SJCRH30 (cell line): ENCODE data around the gene AACS. TPM values are rescaled to one million over a fixed set of nuclear protein-coding genes. Genes with fewer than 3 reads are reported as not detected.
A peak's percentile ranks its signal among the peaks of the same experiment; 100 is the strongest.
"Not testable (repeated sequence)": the region's sequence is repeated elsewhere in the genome, so short reads cannot be mapped to it uniquely, and the experiment has no call there.

ENCODE experiments used
- DNase-seq, 2 experiments: peaks; one replicate each; pipeline ENCODE4 v3.0.0-alpha.2; 2015 to 2020
- H3K27ac ChIP-seq: fragments of 250-450 bp; sonication (Bioruptor Pico); 2 replicates; pipeline ENCODE4 v1.5.1; 2020; ENCODE audit warnings: mild to moderate bottlenecking, moderate library complexity
- H3K27me3 ChIP-seq: fragments of 250-450 bp; sonication (Bioruptor Pico); 2 replicates; pipeline ENCODE4 v1.5.1; 2020; ENCODE audit warnings: mild to moderate bottlenecking, moderate library complexity
- H3K36me3 ChIP-seq: fragments of 250-450 bp; sonication (Bioruptor Pico); 2 replicates; pipeline ENCODE4 v1.5.1; 2020; ENCODE audit warnings: mild to moderate bottlenecking, moderate library complexity
- H3K4me1 ChIP-seq: fragments of 250-450 bp; sonication (Bioruptor Pico); 2 replicates; pipeline ENCODE4 v1.5.1; 2020; ENCODE audit warnings: mild to moderate bottlenecking, moderate library complexity
- H3K4me3 ChIP-seq: fragments of 250-450 bp; sonication (Bioruptor Pico); 2 replicates; pipeline ENCODE4 v1.5.1; 2020; ENCODE audit warnings: mild to moderate bottlenecking, moderate library complexity
- H3K9me3 ChIP-seq: fragments of 250-450 bp; sonication (Bioruptor Pico); replicated peaks from 2 replicates; pipeline ENCODE4 v1.5.1; 2020; ENCODE audit warnings: mild to moderate bottlenecking, moderate library complexity
- total RNA-seq: library from RNA; depleted of rRNA; stranded (reverse); fragments of >200 nt; shearing (Covaris generic); gene quantifications from 2 replicates; pipeline ENCODE4 v1.2.3, GENCODE V29; 2014

AACS gene
- total RNA-seq, 1 experiment from 2014 or later = 31.9 TPM

DNA sequence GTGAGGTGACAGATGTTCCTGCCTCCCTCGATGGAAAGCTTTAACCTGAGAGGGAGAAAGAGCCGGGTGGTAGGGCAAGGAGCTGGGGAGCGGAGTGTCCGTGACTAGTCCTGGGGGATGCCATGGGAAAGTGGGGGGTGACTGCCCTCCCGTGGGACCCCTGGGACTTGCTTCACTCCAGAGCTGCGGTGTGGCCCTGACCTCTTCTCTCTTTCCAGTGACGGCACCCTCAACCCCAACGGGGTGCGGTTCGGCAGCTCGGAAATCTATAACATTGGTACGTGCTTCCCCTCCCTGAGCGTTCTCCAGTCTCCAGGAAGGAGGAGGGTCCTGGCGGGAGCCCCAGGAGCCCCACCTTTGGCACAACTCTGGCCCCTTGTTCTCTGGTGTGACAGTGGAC lies 69.3 kb downstream of the AACS start:
- H3K4me1 ChIP-seq = no peaks in the 10 kb centered on the region
- no peak overlapping the region for H3K27ac ChIP-seq
- H3K4me3 ChIP-seq = no peak overlapping the region
- no peaks in the 10 kb centered on the region; the same call in none of the 2 replicates for H3K36me3 ChIP-seq
- no peaks in the 10 kb centered on the region for H3K27me3 ChIP-seq
- no peaks in the 10 kb centered on the region for H3K9me3 ChIP-seq
- no peak for DNase-seq

GRCh38 chr12:125135906-125136305 lies 70.7 kb downstream of the AACS start:
- Histone ChIP-seq H3K9me3 (no peaks in the 10 kb centered on the region), H3K36me3 (no peaks in the 10 kb centered on the region; the same call in none of the 2 replicates), H3K4me3 (no peak overlapping the region), H3K27ac (no peak overlapping the region), H3K27me3 (no peaks in the 10 kb centered on the region), H3K4me1 (no peaks in the 10 kb centered on the region)
- DNase-seq = no peak

GRCh38 chr12:125136702-125137101 lies 71.5 kb downstream of the AACS start:
- no peaks in the 10 kb centered on the region for H3K4me1 ChIP-seq
- no peaks in the 10 kb centered on the region; the same call in none of the 2 replicates for H3K36me3 ChIP-seq
- no peak overlapping the region for H3K27ac ChIP-seq
- no peak for DNase-seq
- no peaks in the 10 kb centered on the region for H3K27me3 ChIP-seq
- no peak overlapping the region for H3K4me3 ChIP-seq
- no peaks in the 10 kb centered on the region for H3K9me3 ChIP-seq

DNA sequence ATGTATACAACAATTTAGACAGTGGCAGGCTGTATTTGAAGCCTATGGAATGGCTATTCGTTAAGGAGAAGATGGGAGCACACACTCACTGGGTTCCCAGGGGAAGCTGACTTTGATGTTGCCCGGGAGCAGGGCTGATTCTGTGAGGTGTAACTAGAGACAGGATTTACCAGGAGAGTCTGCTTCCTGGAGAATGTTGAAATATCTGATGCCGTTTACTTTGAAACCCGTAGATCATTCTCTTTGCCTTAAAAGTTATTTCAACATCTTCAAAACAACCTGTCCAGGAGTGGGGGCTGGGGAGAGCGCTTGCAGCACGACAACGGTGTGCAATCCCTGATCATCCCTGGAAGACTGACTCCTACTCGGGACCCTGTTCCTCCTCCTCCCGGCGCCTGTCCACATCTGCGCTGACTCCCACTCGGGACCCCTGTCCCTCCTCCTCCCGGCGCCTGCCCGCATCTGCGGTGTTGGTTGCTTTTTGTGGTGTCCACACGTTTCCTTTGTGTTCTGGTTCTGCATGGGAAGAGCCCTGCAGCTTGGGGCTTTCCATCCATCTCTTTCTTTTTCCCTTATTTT lies 72.6 kb downstream of the AACS start:
- Histone ChIP-seq H3K4me3 (no peak overlapping the region), H3K27me3 (no peaks in the 10 kb centered on the region), H3K4me1 (no peaks in the 10 kb centered on the region), H3K27ac (no peak overlapping the region), H3K36me3 (no peaks in the 10 kb centered on the region; the same call in 1 of the 2 replicates), H3K9me3 (no peaks in the 10 kb centered on the region)
- DNase-seq = no peak

GRCh38 chr12:125140279-125141209 lies 75.3 kb downstream of the AACS start:
- Histone ChIP-seq H3K36me3 (no peaks in the 10 kb centered on the region), H3K4me3 (no peak overlapping the region), H3K4me1 (no peaks in the 10 kb centered on the region), H3K27ac (no peak overlapping the region), H3K27me3 (no peaks in the 10 kb centered on the region), H3K9me3 (no peaks in the 10 kb centered on the region)
- no peak for DNase-seq

DNA sequence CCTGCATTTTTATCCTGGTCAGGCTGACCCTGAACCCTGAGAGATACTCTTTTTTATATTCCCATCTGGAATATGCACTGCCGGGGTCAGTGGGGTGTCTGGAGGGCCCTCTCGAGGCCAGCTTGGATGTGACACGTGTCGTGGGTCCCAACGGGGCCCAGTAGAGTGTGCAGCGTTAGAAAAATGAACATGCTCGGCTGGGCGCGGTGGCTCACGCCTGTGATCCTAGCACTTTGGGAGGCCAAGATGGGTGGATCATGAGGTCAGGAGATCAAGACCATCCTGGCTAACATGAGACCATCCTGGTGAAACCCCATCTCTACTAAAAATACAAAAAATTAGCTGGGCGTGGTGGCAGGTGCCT lies 76.0 kb downstream of the AACS start:
- H3K9me3 ChIP-seq, H3K36me3 ChIP-seq, H3K4me1 ChIP-seq, H3K4me3 ChIP-seq, H3K27ac ChIP-seq, DNase-seq, H3K27me3 ChIP-seq: not testable (repeated sequence)

GRCh38 chr12:125142601-125143000 lies 77.4 kb downstream of the AACS start:
- no peak for DNase-seq

DNA sequence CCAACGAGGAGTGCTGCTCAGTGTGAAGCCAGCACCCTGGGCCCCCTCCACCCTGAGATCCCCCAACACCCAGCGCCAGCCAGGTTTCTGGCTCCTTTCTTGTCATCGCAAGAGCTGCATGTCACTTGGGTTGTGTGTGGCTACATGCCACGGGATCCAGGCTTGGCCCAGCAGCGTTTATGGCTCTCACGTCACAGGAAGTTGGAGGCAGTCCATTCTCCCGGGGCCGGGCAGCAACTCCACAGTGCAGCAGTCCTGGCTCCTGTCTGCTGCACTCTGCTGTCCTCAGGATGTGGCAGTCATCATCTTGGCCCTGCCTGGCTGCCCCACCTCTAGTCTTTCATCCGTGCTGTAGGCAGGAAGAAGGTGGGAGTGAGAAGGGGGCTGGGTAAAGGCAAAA lies 78.3 kb downstream of the AACS start:
- Histone ChIP-seq H3K36me3 (no peaks in the 10 kb centered on the region), H3K9me3 (no peaks in the 10 kb centered on the region), H3K4me3 (no peak overlapping the region), H3K4me1 (no peaks in the 10 kb centered on the region), H3K27ac (no peak overlapping the region), H3K27me3 (no peaks in the 10 kb centered on the region)
- peak in 1 of 2 experiments; percentile 20 for DNase-seq

More at GRCh38 chr12:125142601-125143000, 77.4 kb downstream of the AACS start:
- no peaks in the 10 kb centered on the region for H3K27me3 ChIP-seq
- no peak overlapping the region for H3K27ac ChIP-seq
- no peaks in the 10 kb centered on the region for H3K36me3 ChIP-seq
- no peak overlapping the region for H3K4me3 ChIP-seq
- H3K4me1 ChIP-seq = no peaks in the 10 kb centered on the region
- H3K9me3 ChIP-seq = no peaks in the 10 kb centered on the region

DNA sequence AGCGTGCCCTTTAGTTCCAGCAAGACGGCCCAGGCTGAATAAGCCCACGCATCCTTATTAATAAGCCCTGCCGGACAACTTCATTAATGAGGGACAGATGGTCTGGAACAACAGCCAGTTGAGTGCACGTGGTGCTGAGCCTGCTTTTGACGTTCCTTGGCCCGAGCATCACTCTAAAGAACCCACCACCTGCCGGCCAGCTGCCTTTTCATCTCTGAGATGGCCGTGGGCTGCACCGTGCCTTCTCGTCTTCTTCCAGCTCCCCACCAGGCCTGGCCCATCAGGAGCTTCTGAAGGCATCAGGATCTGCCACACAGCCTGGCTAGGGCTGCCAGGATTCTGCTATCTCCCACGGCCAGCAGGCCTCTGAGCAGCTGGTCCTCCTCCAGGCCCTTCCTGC lies 80.0 kb downstream of the AACS start:
- Histone ChIP-seq H3K27ac (no peak overlapping the region), H3K4me1 (no peaks in the 10 kb centered on the region), H3K4me3 (no peak overlapping the region), H3K9me3 (no peaks in the 10 kb centered on the region), H3K27me3 (no peaks in the 10 kb centered on the region), H3K36me3 (no peaks in the 10 kb centered on the region)
- no peak for DNase-seq

- Histone ChIP-seq H3K4me1 (no peaks in the 10 kb centered on the region), H3K27me3 (no peaks in the 10 kb centered on the region), H3K4me3 (no peak overlapping the region), H3K36me3 (no peaks in the 10 kb centered on the region), H3K9me3 (no peaks in the 10 kb centered on the region), H3K27ac (no peak overlapping the region)
- DNase-seq = no peak
Observed at GRCh38 chr12:125148316-125148715, 83.1 kb downstream of the AACS start.

DNA sequence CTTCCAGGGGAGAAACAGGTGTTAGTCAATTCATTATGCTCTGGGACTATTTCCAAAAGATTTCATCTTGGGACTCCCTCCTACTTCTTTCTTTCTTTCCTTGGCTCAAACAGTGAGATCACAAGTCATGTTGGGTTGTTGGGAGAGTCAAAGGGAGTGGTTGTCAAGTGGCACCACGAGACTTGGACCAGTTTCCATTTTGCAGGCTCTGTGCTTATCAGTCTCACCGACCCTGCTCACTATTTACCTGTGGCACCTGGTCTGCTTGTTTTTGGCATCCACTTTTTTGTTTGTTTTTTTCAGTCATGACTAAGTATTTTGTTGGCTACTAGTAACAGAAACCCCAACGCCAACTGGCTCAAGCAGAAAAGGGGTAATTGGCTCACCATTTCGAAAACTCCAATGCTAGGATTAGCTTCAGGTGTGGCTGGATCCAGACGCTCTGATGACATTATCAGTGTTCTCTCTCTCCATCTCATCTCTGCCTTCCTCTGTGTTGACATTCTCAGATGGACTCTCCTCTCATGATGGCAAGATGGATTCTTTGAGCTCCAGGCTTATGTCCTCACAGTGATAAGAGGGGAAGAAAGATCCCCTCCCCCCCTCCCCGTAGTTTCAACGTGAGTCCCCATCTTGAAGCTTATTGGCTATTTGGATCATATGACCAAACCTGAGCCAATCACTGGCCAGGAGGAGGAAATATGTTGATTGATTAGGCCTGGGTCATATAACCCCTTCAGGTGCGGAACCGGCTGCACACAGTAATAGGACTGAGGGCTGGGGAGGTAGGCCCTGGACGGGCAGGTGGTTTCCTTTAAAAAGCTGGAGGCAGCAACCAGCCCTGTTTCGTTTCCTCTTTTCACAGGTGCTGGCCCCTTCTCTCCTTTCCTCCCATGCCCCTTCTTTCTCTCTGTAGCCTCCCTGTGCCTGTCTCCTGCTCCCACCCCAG lies 84.2 kb downstream of the AACS start:
- DNase-seq = no peak
- H3K4me3 ChIP-seq = no peak overlapping the region
- no peaks in the 10 kb centered on the region for H3K9me3 ChIP-seq
- H3K4me1 ChIP-seq = no peaks in the 10 kb centered on the region
- H3K36me3 ChIP-seq = no peaks in the 10 kb centered on the region
- H3K27me3 ChIP-seq = no peaks in the 10 kb centered on the region
- H3K27ac ChIP-seq = no peak overlapping the region

- H3K27me3 ChIP-seq = no peaks in the 10 kb centered on the region
- no peak overlapping the region for H3K27ac ChIP-seq
- H3K4me3 ChIP-seq = no peak overlapping the region
- no peaks in the 10 kb centered on the region for H3K4me1 ChIP-seq
- H3K9me3 ChIP-seq = no peaks in the 10 kb centered on the region
- no peaks in the 10 kb centered on the region for H3K36me3 ChIP-seq
- DNase-seq = peak in 1 of 2 experiments; percentile 37
Observed at GRCh38 chr12:125151284-125151683, 86.0 kb downstream of the AACS start.

DNA sequence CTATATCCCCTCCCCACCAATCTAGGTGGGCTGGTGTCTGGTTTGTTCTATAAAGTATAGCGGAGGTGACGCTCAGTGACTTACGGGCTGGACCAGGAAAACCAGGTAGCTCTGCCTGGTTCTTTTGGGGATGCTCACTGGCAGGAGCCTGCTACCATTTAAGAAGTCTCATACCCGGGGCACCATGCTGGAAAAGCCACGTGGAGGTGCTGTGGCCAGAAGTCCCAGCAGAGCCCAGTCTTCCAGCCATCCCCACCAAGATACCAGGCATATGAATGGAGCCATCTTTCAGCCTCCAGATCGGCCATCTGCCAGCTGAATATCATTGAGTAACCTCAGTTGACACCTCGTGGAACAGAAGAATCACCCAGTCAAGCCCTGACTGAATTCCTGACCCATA lies 87.2 kb downstream of the AACS start:
- no peaks in the 10 kb centered on the region for H3K27me3 ChIP-seq
- no peaks in the 10 kb centered on the region for H3K36me3 ChIP-seq
- H3K4me1 ChIP-seq = no peaks in the 10 kb centered on the region
- no peak for DNase-seq
- no peak overlapping the region for H3K4me3 ChIP-seq
- H3K27ac ChIP-seq = no peak overlapping the region
- no peaks in the 10 kb centered on the region for H3K9me3 ChIP-seq

- H3K27ac ChIP-seq = no peak overlapping the region
- H3K4me3 ChIP-seq = no peak overlapping the region
- DNase-seq = no peak
- no peaks in the 10 kb centered on the region for H3K4me1 ChIP-seq
- H3K36me3 ChIP-seq = no peaks in the 10 kb centered on the region
- H3K9me3 ChIP-seq = no peaks in the 10 kb centered on the region
- no peaks in the 10 kb centered on the region for H3K27me3 ChIP-seq
Observed at GRCh38 chr12:125155366-125155765, 90.1 kb downstream of the AACS start.

- no peaks in the 10 kb centered on the region for H3K27me3 ChIP-seq
- H3K4me3 ChIP-seq = no peak overlapping the region
- DNase-seq = no peak
- no peak overlapping the region for H3K27ac ChIP-seq
- no peaks in the 10 kb centered on the region for H3K4me1 ChIP-seq
- H3K36me3 ChIP-seq = no peaks in the 10 kb centered on the region
- H3K9me3 ChIP-seq = no peaks in the 10 kb centered on the region
Observed at GRCh38 chr12:125157177-125157576, 91.9 kb downstream of the AACS start.
